NCI-H1092 treated with DMSO at 0.1 percent for 48 hours (cell line): ENCODE measurements around the gene PHF19.

Experiments used
- DNase-seq: peaks from one replicate; lab custom pipeline; 2025; lab: John Stamatoyannopoulos, UW

PHF19 gene

GRCh38 chr9:120891884-120892747, 15.1 kb upstream of the PHF19 start:
- DNase-seq: peak; percentile 47

GRCh38 chr9:120891245-120891883, 14.4 kb upstream of the PHF19 start:
- DNase-seq: no peak

GRCh38 chr9:120890320-120891244, 13.6 kb upstream of the PHF19 start:
- no peak for DNase-seq

- DNase-seq: peak; percentile 36
These were observed 12.8 kb upstream of the PHF19 start for GRCh38 chr9:120889606-120890271.

GRCh38 chr9:120888626-120889025, 11.6 kb upstream of the PHF19 start:
- DNase-seq: no peak

GRCh38 chr9:120886490-120886967, 9.5 kb upstream of the PHF19 start:
- DNase-seq: no peak

GRCh38 chr9:120885958-120886357, 9.0 kb upstream of the PHF19 start:
- no peak for DNase-seq

- no peak for DNase-seq
These were observed 8.5 kb upstream of the PHF19 start for GRCh38 chr9:120885457-120885856.

GRCh38 chr9:120883608-120883996, 6.6 kb upstream of the PHF19 start:
- DNase-seq: no peak

GRCh38 chr9:120882935-120883607, 6.1 kb upstream of the PHF19 start:
- no peak for DNase-seq

GRCh38 chr9:120879446-120879845, 2.5 kb upstream of the PHF19 start:
- no peak for DNase-seq

- DNase-seq: peak; percentile 32
These were observed 1.5 kb upstream of the PHF19 start for GRCh38 chr9:120878188-120879130.

GRCh38 chr9:120877276-120878034, 467 bp upstream of the PHF19 start:
- peak; percentile 75 for DNase-seq

- DNase-seq: peak; percentile 90
These were observed 790 bp downstream of the PHF19 start for GRCh38 chr9:120875954-120876841.

GRCh38 chr9:120875643-120875953, 1.4 kb downstream of the PHF19 start:
- DNase-seq: no peak

- DNase-seq: no peak
These were observed 1.8 kb downstream of the PHF19 start for GRCh38 chr9:120875195-120875565.

GRCh38 chr9:120874226-120875194, 2.5 kb downstream of the PHF19 start:
- DNase-seq: no peak
